HG03520 (cell line): ENCODE measurements around the gene TMED4.

ENCODE experiments used
- ATAC-seq: cut with Tn5 transposase; IDR thresholded peaks from one replicate; pipeline ENCODE4 v1.9.1; 2021; ENCODE audit warnings: mild to moderate bottlenecking, moderate library complexity; ENCODE audit not compliant: unreplicated experiment

The TMED4 gene

GRCh38 chr7:44541028-44541869, 40.8 kb downstream of the TMED4 start, which contains the start of gene NPC1L1:
Gene NPC1L1 (minus strand): TSS chr7:44541330. CDS start chr7:44541259, 71 bp downstream.
- ATAC-seq, result no peak

GRCh38 chr7:44540592-44541027, 41.4 kb downstream of the TMED4 start:
- ATAC-seq, result no peak

DNA sequence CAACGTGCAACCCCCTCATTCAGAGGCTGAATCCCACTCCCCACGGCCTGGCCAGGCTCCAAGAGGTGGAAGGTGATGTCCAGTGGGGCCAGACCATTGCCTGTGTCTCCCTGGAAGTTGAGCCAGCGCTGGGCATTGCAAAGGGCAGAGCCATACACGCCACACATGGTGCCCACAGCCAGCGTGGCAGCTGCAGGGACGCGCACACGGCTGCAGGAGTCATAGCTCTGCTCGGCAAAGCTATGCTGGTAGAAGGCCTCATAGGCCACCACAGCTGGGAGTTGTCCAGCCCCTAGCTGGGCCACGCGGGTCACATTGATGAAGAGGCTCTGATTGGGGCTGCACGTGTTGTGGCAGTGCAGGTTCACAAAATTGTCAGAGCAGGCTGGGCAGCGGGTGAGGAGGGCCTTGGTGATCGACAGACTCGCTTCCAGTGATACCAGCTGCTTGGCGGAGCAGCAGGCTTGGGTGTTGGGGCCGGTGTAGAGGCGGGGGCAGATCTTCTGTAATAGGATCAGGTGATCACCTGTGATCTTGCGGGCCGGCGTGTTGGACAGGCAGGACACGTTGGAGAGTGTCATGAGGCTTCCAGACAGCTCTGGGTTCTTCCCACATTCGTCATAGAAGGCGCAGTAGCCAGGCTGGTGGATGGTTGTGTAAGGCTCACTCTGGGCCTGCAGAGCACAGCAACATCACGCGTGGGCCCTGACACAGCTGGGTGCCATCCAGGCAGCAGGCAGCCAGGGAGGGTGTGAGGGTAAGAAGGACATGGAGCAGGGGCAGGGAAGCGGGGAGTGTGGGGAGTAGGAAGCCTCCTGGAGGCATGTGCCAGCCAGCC, 42.1 kb downstream of the TMED4 start:
- ATAC-seq, result no peak

DNA sequence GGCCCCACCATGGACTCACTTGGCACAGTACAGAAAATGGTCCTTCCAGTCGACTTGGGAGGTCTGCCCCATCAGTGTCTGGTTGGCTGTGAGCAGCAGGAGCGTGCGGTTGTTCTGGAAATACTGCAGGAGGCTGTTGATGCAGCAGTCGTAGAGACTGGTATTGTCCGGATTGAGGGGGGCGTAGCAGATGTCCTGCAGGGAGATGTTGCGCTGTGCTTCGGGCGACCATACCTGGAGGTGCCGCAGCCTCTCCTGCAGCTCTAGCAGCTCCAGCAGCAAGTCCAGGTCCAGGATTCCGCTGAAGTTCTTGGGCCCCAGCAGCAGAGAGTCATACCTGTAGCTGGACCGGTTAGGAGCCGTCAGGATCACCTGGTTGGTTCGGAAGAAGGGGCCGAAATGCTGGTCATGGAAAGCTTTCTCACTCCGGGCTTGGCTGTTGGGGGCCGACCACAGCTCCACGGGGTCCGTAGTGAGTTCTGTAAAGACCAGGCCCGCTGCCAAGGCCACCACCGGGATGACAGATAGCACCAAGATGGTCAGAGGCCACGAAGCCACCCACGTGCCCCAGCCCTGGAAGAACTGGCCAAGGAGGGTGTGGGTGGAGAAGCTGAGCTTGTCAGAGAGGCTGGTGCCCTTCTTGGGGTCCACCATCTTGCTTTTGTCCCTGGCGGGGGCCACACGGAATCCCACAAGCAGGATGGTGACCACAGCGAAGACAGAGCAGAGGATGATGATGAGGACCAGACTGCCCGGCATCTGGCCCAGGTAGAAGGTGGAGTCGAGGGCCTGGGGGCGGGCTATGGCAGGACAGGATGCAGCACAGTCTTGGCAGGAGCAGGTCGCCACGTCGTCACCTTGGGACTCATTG, 43.0 kb downstream of the TMED4 start:
- no peak for ATAC-seq

- ATAC-seq, result no peak
Measured at GRCh38 chr7:44538093-44538797, 43.8 kb downstream of the TMED4 start.

- ATAC-seq, result no peak
Measured at GRCh38 chr7:44537442-44537841, 44.6 kb downstream of the TMED4 start.

DNA sequence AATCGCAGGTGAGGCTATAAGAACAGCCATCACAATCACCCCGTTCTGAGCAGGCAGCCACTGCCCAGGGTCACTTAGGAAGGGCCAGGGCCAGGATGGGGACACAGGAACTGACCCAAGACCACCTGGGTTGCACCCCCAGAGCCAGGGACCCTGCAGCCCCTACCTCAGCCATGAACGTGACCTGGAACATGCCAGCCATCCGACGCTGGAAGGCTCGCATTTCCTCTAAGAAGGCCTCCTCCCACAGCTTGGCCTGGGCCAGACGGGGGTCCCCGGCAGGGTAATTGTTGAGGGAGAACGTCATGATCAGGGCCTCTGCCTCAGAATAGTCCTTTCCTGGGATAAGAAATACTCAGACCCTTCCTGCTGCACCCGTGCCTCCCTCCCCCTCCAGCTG, 45.9 kb downstream of the TMED4 start:
- ATAC-seq, result no peak

GRCh38 chr7:44535348-44536064, 46.5 kb downstream of the TMED4 start:
- no peak for ATAC-seq

GRCh38 chr7:44534501-44534900, 47.5 kb downstream of the TMED4 start:
- ATAC-seq, result peak; percentile 60

DNA sequence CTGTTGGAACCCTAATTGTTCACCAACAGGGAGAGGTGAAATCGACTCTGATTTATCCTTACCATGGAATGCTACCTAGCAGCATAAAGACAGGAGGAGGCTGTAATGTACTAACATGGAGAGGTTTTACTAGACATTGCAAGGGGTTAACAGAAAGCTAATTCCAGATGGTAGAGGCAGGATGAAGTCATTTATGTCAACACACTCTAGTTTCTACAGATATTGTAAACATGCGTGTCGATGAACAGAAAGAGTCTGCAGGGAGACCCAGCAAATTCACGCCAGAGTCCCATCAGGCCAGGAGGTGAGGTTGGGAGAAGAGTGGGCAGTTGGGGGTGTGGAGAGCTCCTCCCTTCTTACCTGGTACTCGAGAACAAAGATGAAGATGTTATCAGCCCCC, 47.9 kb downstream of the TMED4 start:
- no peak for ATAC-seq

DNA sequence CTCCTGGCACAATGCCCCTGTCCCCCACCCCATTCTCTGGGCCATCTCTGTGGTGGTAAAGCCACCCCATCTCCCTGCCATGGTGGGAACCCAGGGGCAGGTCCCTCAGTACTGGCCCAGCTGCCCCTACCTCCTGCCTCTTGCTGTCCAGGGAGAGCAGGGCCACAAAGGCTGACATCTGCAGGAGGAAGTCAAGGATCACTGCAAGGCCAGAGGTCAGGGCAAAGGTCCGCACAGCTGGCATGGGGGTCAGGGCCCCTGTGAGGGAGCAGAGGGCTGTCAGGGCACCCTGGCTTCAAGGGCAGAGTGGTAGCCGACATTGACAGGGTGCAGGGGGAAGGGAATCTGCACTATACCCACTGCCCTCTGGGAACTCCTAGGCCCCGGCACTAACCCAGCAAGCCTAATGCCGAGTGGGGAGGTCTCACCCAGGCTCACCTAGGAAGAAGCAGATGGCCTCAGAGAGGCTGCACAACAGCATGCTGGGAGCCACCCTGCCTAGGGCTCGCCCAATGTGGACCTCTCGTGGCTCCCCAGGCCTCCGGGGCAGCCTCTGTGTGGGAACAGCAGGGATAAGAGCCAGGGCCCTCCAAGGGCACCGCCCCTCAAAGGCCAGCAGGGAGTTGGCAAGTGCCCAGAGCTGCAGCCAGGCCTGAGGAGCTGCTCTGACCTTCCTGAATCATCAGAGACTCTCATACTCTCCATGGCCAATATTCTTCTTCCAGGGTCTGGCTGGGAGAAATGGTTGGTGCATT, 48.6 kb downstream of the TMED4 start:
- no peak for ATAC-seq

DNA sequence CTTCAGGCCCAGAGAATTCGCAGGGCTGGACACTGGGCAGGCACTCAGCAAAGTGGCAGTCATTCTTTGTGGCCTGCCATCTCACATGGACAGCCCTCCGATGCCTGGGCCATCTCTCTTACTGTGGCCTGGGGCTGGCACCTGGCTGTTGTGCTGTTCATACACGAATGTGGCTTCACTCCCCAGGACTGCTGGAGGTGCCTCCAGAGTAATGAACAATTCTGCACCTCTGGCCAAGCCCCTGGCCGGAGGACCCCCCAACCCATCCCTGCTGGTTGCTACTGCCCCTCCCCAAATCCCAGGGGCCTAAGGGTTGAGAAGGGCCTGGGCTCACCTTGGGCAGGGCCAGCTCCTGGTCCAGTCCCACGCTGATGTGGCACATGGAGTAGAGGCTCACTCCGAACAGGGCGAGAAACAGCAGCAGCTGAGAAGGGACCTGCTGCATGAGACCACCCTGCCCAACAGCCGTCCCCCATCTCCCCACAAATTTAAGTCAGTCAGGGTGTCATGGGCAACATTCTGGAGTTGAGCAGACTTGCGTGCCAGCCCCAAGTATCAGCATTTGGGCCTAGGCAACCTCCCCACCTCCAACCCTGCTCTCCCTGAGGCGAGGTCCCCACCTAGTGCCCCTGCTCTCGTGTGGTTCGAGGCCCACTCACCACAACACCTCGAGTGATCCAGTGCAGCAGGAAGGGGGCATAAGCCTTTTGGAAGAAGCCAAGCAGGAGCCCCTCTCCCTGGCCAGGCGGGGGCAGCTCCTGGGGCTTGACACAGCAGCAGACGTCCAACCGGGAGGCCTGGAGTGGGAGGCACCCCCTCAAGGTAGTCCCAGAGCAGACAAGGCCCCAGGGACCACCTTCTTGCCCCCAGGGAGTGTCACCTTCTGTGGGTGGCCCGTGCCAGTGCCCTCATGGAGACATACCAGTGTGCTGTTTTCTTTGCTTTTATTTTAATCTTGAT, 50.3 kb downstream of the TMED4 start:
- ATAC-seq, result no peak

GRCh38 chr7:44530990-44531389, 51.0 kb downstream of the TMED4 start:
- ATAC-seq, result no peak
